Measurements from ENCODE around the gene SHROOM4. TPM values are rescaled to one million over a fixed set of nuclear protein-coding genes. Genes with fewer than 3 reads are reported as not detected.

SHROOM4 gene
- total RNA-seq, 3 donors from 2014 or later (not counting 1 experiment from before 2014, with no cell fraction given): 0.05 to 0.09 TPM; not detected in 1

DNA sequence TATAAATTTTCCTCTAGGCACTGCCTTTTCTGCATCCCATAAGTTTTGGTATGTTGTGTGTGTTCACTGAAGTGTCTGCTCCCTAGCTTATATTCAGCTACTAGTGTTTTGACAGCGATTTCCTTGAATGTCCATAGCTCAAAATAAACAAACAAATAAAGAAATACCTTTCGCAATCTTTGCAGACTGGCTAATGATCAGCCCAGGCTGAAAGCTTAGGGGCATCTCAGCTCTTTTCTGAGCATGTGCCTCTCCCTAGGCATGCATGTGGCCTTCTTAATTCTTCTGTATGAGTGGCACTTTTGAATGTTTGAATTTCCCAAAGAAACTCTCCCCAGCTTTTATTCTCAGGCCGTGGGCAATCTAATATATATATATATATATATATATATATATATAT lies 44.6 kb upstream of the SHROOM4 start:
- H3K4me1 ChIP-seq (ENCODE audit: control insufficient read depth, insufficient read depth, low read length): no peaks in the 10 kb centered on the region
- Mint-ChIP-seq H3K4me1 (no peaks in the 10 kb centered on the region), H3K9me3 (no peaks in the 10 kb centered on the region), H3K27ac (no peak overlapping the region), H3K4me3 (no peak overlapping the region), H3K36me3 (no peaks in the 10 kb centered on the region), H3K27me3 (ENCODE audit: low read depth in 2 of 2) (peaks cover 3 to 56% of the 10 kb centered on the region in 2 donors)
- no peaks in the 10 kb centered on the region for H3K9me3 ChIP-seq (ENCODE audit: control insufficient read depth, insufficient read depth, low read length)
- intact Hi-C loops (cut with micrococcal nuclease): no loop called here
- ATAC-seq (no peak), DNase-seq (no peak)
- TF ChIP-seq, protein P1, sequence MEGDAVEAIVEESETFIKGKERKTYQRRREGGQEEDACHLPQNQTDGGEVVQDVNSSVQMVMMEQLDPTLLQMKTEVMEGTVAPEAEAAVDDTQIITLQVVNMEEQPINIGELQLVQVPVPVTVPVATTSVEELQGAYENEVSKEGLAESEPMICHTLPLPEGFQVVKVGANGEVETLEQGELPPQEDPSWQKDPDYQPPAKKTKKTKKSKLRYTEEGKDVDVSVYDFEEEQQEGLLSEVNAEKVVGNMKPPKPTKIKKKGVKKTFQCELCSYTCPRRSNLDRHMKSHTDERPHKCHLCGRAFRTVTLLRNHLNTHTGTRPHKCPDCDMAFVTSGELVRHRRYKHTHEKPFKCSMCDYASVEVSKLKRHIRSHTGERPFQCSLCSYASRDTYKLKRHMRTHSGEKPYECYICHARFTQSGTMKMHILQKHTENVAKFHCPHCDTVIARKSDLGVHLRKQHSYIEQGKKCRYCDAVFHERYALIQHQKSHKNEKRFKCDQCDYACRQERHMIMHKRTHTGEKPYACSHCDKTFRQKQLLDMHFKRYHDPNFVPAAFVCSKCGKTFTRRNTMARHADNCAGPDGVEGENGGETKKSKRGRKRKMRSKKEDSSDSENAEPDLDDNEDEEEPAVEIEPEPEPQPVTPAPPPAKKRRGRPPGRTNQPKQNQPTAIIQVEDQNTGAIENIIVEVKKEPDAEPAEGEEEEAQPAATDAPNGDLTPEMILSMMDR (IDR thresholded peaks at IDR 0.05): no peak
- no peak overlapping the region for H3K27ac ChIP-seq (ENCODE audit: low read length)
- H3K4me3 ChIP-seq (ENCODE audit: low read length): no peak overlapping the region
- no peaks in the 10 kb centered on the region for H3K27me3 ChIP-seq (ENCODE audit: control insufficient read depth, insufficient read depth, low read length)
- no peaks in the 10 kb centered on the region for H3K36me3 ChIP-seq (ENCODE audit: control insufficient read depth, insufficient read depth, low read length)
- 100% methylated on average over 2 of the region's 3 CpGs for WGBS (ENCODE audit: insufficient coverage)

DNA sequence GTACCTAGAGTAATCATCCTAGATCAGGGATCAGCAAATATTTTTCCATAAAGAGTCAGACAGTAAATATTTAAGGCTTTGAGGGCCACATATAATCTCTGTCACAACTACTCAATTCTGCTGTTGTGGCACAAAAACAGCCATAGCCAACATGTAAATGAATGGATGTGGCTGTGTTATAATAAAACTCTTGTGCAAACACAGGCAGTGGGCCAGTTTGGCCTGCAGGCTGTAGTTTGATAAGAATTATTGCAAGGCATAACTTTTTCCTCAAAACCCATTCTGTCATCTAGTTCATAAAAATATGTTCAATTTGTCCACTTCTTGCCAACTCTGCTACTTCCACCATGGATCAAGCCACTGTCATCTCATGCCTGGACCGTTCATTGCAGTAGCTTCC lies 39.4 kb upstream of the SHROOM4 start:
- H3K27ac Mint-ChIP-seq: no peak overlapping the region
- TF ChIP-seq, protein P1 (IDR thresholded peaks at IDR 0.05): no peak
- intact Hi-C loops (cut with micrococcal nuclease): no loop called here
- no peaks in the 10 kb centered on the region for H3K36me3 ChIP-seq (ENCODE audit: control insufficient read depth, insufficient read depth, low read length)
- no peak overlapping the region for H3K4me3 Mint-ChIP-seq
- H3K27me3 ChIP-seq (ENCODE audit: control insufficient read depth, insufficient read depth, low read length): no peaks in the 10 kb centered on the region
- no peaks in the 10 kb centered on the region for H3K4me1 Mint-ChIP-seq
- no peak for ATAC-seq
- H3K27ac ChIP-seq (ENCODE audit: low read length): no peak overlapping the region
- no peak for DNase-seq
- 88% methylated on average over 1 of the region's 1 CpG for WGBS (ENCODE audit: insufficient coverage)
- peaks cover 3 to 33% of the 10 kb centered on the region in 2 donors for H3K27me3 Mint-ChIP-seq (ENCODE audit: low read depth in 2 of 2)
- H3K4me1 ChIP-seq (ENCODE audit: control insufficient read depth, insufficient read depth, low read length): no peaks in the 10 kb centered on the region
- no peaks in the 10 kb centered on the region for H3K9me3 ChIP-seq (ENCODE audit: control insufficient read depth, insufficient read depth, low read length)
- H3K4me3 ChIP-seq (ENCODE audit: low read length): no peak overlapping the region
- H3K36me3 Mint-ChIP-seq: no peaks in the 10 kb centered on the region
- H3K9me3 Mint-ChIP-seq: no peaks in the 10 kb centered on the region

DNA sequence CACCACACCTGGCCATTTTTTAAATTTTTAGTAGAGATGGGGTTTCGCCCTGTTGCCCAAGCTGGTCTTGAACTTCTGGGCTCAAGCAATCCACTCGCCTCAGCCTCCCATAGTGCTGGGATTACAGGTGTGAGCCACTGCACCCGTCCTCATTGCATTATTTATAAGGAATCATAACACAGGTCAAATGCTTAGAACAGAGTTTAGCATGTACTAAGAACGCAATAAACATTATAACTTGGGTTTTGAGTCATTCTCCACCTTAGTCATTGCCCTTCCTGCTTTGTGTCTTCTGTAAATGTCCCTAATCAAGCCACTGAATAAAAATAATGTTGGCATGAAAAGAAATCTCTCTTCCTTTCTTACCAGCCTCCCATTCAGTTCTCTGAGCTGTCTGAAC lies 38.5 kb upstream of the SHROOM4 start:
- intact Hi-C loops (cut with micrococcal nuclease): no loop called here
- no peak overlapping the region for H3K4me3 ChIP-seq (ENCODE audit: low read length)

DNA sequence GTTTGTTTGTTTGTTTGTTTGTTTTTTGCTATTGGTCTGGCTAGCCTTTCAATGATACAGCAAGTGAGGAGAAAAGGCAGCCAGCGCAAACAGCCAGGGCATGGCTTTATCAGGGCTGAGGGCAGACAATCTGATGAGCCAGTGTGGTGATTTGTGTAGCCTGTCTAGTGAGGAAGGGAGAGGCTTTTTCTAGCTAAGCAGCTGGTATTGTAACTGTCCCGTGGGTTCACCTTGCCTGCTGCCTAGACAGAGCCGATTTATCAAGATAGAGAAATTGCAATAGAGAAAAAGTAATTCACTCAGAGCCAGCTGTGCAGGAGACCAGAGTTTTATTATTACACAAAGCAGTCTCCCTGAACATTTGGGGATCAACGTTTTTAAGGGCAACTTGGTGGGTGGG lies 28.2 kb upstream of the SHROOM4 start:
- Histone ChIP-seq H3K4me1 (ENCODE audit: control insufficient read depth, insufficient read depth, low read length) (no peaks in the 10 kb centered on the region), H3K36me3 (ENCODE audit: control insufficient read depth, insufficient read depth, low read length) (no peaks in the 10 kb centered on the region), H3K27ac (ENCODE audit: low read length) (no peak overlapping the region), H3K27me3 (ENCODE audit: control insufficient read depth, insufficient read depth, low read length) (no peaks in the 10 kb centered on the region), H3K9me3 (ENCODE audit: control insufficient read depth, insufficient read depth, low read length) (no peaks in the 10 kb centered on the region), H3K4me3 (ENCODE audit: low read length) (no peak overlapping the region)
- TF ChIP-seq, protein P1 (IDR thresholded peaks at IDR 0.05): no peak
- no peaks in the 10 kb centered on the region for H3K9me3 Mint-ChIP-seq
- peaks cover 0 to 18% of the 10 kb centered on the region in 2 donors for H3K27me3 Mint-ChIP-seq (ENCODE audit: low read depth in 2 of 2)
- intact Hi-C loops (cut with micrococcal nuclease): no loop called here
- no peaks in the 10 kb centered on the region for H3K36me3 Mint-ChIP-seq
- 74% methylated on average over 4 of the region's 4 CpGs for WGBS (ENCODE audit: insufficient coverage)
- no peak overlapping the region for H3K4me3 Mint-ChIP-seq
- H3K4me1 Mint-ChIP-seq: no peaks in the 10 kb centered on the region
- ATAC-seq: no peak
- no peak for DNase-seq
- no peak overlapping the region for H3K27ac Mint-ChIP-seq

More for the DNA sequence above, 38.5 kb upstream of the SHROOM4 start:
- no peaks in the 10 kb centered on the region for H3K27me3 ChIP-seq (ENCODE audit: control insufficient read depth, insufficient read depth, low read length)
- ATAC-seq (no peak), DNase-seq (no peak)
- Mint-ChIP-seq H3K4me1 (no peaks in the 10 kb centered on the region), H3K27me3 (ENCODE audit: low read depth in 2 of 2) (peaks cover 3 to 25% of the 10 kb centered on the region in 2 donors), H3K9me3 (no peaks in the 10 kb centered on the region), H3K27ac (no peak overlapping the region), H3K4me3 (no peak overlapping the region), H3K36me3 (no peaks in the 10 kb centered on the region)
- no peaks in the 10 kb centered on the region for H3K9me3 ChIP-seq (ENCODE audit: control insufficient read depth, insufficient read depth, low read length)
- TF ChIP-seq, protein P1 (IDR thresholded peaks at IDR 0.05): no peak
- H3K4me1 ChIP-seq (ENCODE audit: control insufficient read depth, insufficient read depth, low read length): no peaks in the 10 kb centered on the region
- H3K36me3 ChIP-seq (ENCODE audit: control insufficient read depth, insufficient read depth, low read length): no peaks in the 10 kb centered on the region
- no peak overlapping the region for H3K27ac ChIP-seq (ENCODE audit: low read length)
- WGBS (ENCODE audit: insufficient coverage): 89% methylated on average over 4 of the region's 4 CpGs

Measured in natural killer cell (primary cell).